Frontal cortex (tissue), 4 donors: ENCODE data around the gene FAM120AOS. TPM values are rescaled to one million over a fixed set of nuclear protein-coding genes. Genes with fewer than 3 reads are reported as not detected.
"Not testable (repeated sequence)": the region's sequence is repeated elsewhere in the genome, so short reads cannot be mapped to it uniquely, and the experiment has no call there.

Experiments used
- DNase-seq, 2 donors: peaks; one replicate each; pipeline ENCODE4 v3.0.0; 2012; ENCODE audit warnings: low spot score in 2 of 2
- FAIRE-seq: peaks from 2 replicates; lab custom pipeline; 2012; peaks lifted over from hg19 to GRCh38; lab: Jason Lieb, UNC
- total RNA-seq: library from RNA; depleted of rRNA; stranded (reverse); fragments of >200 nt; gene quantifications from one replicate; pipeline ENCODE4 v1.2.3, GENCODE V29; 2014
- donor health status: control.
- donor health status: control.
- donor health status: control.

FAM120AOS gene
- total RNA-seq, 1 donor from 2014 or later = 24.1 TPM

- FAIRE-seq (no peak), DNase-seq (no peak)
Observed at GRCh38 chr9:93447655-93448054, 5.7 kb downstream of the FAM120AOS start.

DNA sequence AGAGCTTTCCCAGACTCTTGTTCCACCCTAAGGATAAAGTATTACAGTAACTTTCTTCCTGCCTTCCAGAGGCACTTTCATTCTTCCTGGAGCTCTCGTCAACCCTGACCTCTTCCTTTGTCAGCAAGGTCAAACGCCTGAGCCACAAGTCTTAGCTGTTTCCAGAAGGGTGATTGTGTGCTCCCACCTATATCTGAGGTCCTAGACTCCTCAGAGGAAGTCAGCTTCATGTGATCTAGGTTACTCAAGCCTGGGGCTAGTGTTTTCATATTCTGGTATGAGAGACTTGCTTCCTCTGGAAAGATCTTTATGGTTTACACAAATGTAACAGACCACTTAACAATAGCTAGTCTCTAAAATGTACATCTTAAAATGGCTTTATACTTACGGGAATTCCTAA lies 7.3 kb downstream of the FAM120AOS start:
- DNase-seq (no peak), FAIRE-seq (no peak)

- DNase-seq (no peak), FAIRE-seq (no peak)
Observed at GRCh38 chr9:93440896-93441580, 12.3 kb downstream of the FAM120AOS start.

- not testable (repeated sequence) for FAIRE-seq, DNase-seq
Observed at GRCh38 chr9:93439301-93439700, 14.1 kb downstream of the FAM120AOS start.

GRCh38 chr9:93437996-93438395 lies 15.4 kb downstream of the FAM120AOS start:
- no peak for FAIRE-seq

DNA sequence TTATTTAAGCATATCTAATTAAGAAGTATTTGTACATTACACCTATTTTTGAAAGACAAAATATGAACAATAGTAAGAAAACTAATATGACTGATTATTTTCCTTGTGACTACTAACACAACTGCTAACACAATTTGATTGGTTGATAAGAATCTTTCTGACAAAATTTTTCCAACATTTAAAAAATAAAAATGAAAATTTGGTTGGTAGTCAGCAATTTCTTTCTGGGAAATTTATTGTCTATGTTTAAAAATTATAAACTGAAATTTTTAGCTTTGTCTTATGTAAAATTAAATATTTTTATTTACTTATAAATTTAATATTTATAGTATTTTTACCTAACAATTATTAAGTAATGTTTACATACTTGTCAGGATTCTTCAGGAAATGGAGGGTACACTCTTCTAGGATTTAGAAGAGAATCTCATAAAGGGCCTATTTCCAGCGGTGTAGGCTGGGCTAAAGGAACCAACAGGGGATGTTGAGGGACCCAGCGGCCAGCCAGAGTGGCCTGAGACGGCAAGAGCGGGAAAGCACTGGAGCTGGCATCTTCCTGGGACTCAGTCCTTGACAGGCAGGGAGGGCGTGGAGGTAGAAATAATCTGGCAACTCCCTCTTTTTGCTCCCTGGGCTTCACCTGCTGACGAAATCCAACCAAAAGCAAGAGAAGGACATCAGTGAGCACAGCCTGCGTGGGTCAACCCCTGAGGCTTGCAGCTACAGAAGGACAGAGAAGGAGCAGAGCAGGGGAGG lies 16.6 kb downstream of the FAM120AOS start:
- DNase-seq = no peak
- FAIRE-seq = peak; percentile 92

More at GRCh38 chr9:93437996-93438395, 15.4 kb downstream of the FAM120AOS start:
- no peak for DNase-seq

- DNase-seq (no peak), FAIRE-seq (no peak)
Observed at GRCh38 chr9:93436218-93436617, 17.2 kb downstream of the FAM120AOS start.

DNA sequence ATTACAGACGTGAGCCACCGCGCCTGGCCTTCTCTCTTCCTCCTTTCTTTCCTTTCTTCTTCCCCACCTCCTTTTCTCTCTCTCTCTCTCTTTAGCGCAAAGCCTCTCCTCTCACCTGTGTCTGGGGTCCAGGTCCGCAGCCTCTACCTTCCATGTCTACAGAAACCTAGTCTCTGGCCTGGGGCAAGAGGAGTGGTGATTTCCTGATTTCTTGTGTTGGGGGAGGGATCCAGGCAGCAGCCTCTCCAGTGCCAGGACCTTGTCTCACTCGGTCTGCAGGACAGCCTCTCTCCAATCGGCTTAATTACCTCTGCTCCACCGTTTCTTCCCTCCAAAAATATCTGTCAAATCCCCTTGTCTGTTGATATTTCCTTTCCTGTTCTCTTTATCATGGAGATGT lies 18.0 kb downstream of the FAM120AOS start:
- FAIRE-seq (no peak), DNase-seq (no peak)

GRCh38 chr9:93434056-93434455 lies 19.3 kb downstream of the FAM120AOS start:
- DNase-seq = no peak
- FAIRE-seq = no peak

GRCh38 chr9:93432964-93433363 lies 20.4 kb downstream of the FAM120AOS start:
- DNase-seq = no peak

GRCh38 chr9:93431539-93432105 lies 21.8 kb downstream of the FAM120AOS start:
- FAIRE-seq (no peak), DNase-seq (no peak)

More at GRCh38 chr9:93432964-93433363, 20.4 kb downstream of the FAM120AOS start:
- no peak for FAIRE-seq

- DNase-seq (no peak), FAIRE-seq (no peak)
Observed at GRCh38 chr9:93427655-93428379, 25.6 kb downstream of the FAM120AOS start.

GRCh38 chr9:93422977-93423616 lies 30.3 kb downstream of the FAM120AOS start:
- FAIRE-seq (no peak), DNase-seq (no peak)

GRCh38 chr9:93419023-93419422 lies 34.4 kb downstream of the FAM120AOS start:
- no peak for FAIRE-seq

GRCh38 chr9:93417538-93417937 lies 35.8 kb downstream of the FAM120AOS start:
- FAIRE-seq = no peak
- DNase-seq = no peak

More at GRCh38 chr9:93419023-93419422, 34.4 kb downstream of the FAM120AOS start:
- no peak for DNase-seq

GRCh38 chr9:93416530-93417235 lies 36.7 kb downstream of the FAM120AOS start:
- no peak for FAIRE-seq
- DNase-seq = no peak

- DNase-seq (no peak), FAIRE-seq (no peak)
Observed at GRCh38 chr9:93415176-93415690, 38.1 kb downstream of the FAM120AOS start.

DNA sequence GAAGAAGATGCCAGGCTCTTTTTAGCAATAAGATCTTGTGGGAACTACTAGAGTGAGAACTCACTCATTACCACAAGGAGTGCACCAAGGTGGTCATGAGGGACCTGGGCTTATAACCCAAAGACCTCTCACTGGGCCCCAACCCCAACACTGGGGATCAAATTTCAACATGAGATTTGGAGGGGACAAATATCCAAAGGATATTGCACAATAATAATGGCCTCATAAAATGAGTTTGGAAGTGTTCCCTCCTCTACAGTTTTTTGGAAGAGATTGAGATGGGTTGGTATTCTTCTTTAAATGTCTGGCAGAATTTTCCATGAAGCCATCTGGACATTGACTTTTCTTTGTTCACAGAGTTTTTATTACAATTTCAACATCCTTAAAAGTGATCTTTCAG lies 39.9 kb downstream of the FAM120AOS start:
- no peak for FAIRE-seq

GRCh38 chr9:93406371-93406770 lies 47.0 kb downstream of the FAM120AOS start:
- no peak for FAIRE-seq
- no peak for DNase-seq

More for the DNA sequence above, 39.9 kb downstream of the FAM120AOS start:
- DNase-seq = no peak
